HG02623 (cell line): Measurements from ENCODE around the gene COL18A1.

Experiments
- ATAC-seq: cut with Tn5 transposase; IDR thresholded peaks from one replicate; pipeline ENCODE4 v1.9.1; 2021; ENCODE audit warnings: moderate library complexity; ENCODE audit not compliant: unreplicated experiment

Gene COL18A1

GRCh38 chr21:45411810-45412206 is 6.8 kb downstream of the COL18A1 start:
- no peak for ATAC-seq

- ATAC-seq = no peak
Observed at GRCh38 chr21:45412491-45412890, 7.5 kb downstream of the COL18A1 start.

DNA sequence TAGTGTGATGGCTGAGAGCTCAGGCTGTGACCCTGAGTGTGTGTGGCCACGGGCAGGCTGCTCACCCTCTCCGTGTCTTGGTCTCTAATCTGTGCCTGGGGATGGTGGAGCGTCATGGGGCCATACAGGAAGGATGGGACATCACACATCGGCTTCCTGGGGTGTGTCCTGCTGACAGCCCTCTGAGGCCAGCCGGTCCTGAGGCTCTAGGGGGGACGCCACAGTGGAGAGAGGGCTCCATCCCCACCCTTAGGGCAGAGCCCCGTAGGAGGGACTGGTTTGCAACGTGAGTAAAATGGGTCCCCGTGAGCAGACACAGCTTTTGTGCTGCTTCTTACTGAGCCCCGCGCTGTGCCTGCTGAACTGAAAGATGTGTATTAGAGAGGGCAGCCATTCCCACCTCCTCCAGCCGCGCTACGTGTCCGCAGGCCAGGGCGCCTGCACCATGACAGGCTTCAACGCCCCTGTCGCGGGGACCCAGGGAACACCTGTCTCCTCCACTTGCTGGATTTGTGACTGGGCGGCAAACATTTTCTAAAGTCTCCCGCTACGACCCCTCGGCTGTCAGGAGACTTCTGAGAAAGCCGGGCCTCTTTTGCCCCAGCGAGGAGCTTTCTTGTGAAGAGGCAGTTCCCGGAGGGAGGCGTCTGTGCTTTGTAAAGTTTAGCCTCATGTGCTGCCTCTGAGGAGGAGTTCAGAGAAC is 8.1 kb downstream of the COL18A1 start:
- ATAC-seq = no peak

DNA sequence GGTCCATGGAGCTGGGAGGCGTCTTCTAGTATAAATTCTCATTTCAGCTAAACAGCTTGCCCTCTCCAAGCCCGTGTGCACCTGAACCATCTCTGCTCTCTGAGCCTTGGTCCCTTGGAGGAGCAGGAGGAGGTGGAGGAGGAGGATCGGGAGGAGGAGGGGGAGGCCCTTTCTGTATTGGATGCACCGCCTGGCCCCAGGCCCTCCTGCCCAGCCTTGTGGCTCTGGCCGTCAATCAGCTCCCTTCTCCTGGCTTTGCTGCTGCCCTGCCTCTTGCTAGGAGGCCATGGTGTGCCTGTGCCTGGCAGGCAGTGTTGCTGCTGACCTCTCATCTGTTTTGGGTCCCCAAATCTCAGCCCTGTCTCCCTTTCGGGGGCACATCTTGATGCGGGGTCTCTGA is 9.0 kb downstream of the COL18A1 start:
- ATAC-seq = no peak

GRCh38 chr21:45414396-45415187 is 9.6 kb downstream of the COL18A1 start:
- ATAC-seq = no peak

GRCh38 chr21:45415188-45415942 is 10.4 kb downstream of the COL18A1 start:
- no peak for ATAC-seq

DNA sequence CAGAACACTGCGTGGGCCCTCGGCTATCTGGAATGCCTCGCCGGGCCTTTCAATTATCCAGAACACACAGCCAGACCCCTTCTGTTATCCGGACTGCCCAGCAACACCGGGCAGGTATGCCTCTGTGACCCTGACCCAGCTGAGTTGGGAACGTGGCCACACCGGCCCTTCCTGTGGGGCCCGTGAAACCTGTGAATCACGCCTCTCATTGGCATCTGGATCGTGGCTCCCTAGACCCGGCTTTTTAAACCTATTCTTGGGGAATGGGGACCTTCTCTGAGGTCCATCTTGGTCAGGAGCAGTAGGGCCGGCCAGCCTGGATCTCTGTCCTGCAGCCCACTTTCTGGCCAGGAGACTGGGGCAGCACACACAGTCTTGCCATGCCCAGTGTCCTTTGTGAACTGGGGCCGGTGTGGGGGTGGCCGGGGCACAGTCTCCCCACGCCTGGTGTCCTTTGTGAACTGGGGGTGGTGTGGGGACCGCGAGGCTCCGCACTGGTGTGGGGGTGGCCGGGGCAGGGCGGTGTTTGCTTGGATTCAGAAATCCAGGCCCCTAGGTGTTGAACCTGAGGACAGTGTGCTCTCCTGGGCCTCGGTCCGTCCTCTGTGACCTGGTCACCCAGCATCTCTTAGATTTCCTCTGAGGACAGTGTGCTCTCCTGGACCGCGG is 11.1 kb downstream of the COL18A1 start:
- no peak for ATAC-seq

DNA sequence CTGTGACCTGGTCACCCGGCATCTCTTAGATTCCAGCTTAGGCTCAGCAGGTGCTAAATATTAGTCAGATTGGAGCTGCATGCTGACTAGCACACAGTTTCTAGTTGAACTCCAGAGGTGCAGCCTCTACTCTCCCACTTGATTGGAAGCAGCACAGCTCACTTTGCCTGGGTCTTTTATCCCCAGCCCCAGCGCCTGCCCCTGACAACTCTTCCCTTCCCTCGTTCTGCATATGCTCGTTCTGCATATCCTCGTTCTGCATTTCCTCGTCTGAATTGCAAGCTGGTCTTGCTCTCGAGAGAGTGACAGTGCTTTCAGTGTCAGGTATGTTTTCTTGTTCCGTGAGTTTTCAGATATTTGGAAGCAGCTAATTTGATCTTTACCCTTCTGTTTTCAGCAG is 11.7 kb downstream of the COL18A1 start:
- ATAC-seq = no peak

DNA sequence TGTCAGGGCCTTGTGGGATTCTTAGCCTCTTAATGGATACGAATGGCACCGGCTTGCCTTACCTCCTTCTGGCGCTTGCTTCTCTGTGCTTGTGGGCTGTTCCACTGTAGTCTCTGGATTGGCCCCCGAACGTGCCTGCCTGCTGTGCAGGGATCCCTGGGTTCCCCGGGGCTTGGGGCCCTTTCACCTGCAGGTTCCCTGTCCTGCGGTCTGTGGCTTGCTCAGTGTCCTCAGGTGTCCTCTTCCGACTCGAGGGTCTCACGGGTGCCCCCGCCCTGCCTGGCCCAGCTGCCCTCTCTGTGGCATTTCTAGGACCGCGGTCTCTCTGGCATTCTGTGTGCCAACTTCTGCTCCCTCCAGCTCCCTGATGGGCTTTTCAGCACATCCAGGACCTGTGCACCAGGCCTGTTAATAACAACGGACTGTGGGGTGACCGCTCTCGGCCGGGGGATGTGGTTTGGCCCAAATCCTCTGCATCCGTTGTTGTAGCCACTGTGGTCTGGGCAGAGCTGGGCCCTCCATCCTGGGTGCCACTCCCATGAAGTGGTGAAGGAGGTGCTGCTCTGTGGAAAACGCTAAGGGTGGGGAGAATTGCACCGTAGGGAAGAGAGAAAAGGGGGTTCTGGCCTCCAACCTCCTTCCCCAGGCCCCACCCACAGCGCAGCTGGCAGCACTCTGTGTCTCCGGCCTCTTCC is 12.4 kb downstream of the COL18A1 start:
- no peak for ATAC-seq

- no peak for ATAC-seq
Observed at GRCh38 chr21:45417951-45418300, 13.0 kb downstream of the COL18A1 start.

- no peak for ATAC-seq
Observed at GRCh38 chr21:45418301-45419071, 13.5 kb downstream of the COL18A1 start.

- ATAC-seq = no peak
Observed at GRCh38 chr21:45419162-45419561, 14.2 kb downstream of the COL18A1 start.

DNA sequence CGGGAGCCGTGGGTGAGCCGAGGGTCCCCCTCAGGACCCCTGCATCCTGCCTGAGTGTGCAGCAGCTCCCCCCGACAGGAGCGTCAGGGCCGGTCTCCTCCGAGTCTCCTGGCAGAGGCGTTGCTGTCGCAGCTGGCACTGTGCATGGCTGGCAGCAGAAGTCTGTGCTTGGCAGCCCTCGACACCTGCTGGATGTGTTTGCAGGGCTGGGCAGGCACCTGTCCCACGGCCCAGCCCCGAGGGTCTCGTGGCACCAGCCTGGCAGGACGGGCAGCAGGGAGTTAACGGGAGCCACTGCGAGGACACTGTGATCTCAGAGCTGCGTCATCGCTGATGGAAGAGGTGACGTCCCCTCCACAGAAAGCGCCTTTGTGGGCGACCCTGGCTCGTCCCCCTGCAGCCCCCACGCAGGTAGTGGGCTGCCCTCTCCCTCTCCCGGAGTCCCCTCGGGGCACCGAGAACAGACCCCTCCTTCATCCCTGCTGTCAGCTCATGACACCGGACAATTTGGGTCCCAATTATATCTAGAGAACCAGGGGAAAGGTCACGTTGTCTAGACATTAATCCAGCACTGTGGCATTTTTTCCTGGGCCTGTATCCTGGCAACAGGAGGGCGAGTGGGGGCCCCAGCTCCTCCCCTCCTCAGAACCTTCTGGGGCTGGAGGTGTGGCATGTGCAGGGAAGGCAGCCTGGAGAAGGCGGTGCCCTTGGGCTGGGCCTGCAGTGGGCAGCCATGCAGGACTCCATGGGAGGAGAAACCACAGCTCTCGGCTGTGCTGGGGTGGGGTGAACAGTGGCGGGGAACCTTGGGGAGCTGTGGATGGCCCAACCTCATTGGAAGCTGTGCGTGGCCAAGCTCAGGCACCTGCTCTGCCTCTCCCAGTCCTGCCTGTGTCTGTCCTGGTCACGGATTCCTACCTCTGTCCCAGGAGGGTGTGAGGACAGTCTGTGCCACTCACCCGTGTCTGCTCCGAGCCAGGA is 15.4 kb downstream of the COL18A1 start:
- ATAC-seq = no peak

DNA sequence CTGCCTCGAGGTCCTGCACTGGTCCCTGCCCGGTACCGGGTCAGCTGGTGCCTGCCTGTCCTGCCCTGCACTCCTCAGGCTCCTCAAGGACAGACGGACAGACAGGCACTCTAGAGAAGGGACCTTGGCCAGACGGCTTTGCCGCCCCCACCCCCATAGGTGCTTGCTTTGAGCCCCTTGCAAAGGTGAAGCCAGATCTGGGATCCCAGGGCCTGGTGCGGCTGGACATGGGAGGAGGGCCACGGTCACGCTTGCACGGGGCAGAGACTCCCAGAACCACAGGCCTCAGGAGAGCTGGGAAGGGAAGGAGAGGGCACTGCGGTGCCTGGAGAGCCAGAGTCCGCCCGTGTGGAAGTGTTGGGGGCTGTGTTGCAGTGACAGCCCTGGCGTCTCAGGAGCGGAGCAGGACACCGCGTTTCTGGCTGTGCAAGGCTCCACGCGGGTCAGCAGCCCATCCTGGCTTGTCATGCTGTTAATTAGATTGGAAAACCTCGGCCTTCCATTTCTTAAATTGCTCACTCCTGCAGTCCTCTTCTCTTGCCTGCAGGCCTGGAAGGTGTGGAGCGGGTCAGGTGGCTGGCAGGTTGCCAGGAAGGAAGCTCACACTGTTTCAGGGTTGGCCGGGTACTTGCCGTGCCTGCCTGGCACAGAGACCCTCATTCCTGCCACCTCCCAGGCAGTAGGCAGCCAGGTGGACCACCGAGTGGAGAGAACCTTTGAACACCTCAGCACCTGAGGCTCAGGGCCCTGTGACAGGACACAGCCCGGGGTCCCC is 16.3 kb downstream of the COL18A1 start:
- ATAC-seq = no peak

- ATAC-seq = no peak
Observed at GRCh38 chr21:45421846-45422775, 17.1 kb downstream of the COL18A1 start.

DNA sequence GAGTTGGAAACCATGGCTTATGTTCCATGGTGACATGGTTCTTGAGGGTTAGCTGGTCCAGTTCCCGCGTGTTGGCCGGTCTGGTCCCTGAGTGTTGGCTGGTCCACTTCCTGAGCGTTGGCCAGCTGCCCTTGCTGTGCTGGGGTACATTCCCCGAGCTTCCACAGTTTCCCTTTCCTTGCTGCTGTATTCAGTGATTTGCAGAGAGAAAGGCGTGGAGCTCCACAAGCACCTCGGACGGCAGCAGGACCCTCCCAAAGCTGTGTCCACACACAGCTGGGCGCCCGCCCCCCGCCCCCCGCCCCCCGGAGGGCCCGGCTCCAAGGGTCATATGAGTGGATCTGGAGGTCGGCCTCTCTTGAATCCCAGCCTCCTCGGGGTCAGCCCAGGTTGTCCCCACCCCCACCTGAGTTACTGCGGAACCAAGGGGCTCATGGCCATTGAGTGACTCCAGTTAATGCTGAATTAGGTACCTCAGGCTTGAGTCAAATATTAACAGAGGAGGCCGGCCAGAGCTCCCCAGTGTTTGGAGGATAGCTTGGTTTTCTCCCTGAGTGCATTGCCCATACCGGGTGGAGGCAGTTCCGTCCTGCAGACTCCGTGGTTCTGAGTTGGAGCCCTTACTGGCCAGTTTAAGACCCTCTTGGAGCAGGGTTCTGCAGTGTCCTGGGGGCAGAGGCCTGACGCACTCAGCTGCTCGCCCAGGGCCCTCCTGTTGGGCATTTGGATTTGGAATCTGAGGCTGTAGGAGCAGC is 18.4 kb downstream of the COL18A1 start:
- ATAC-seq = no peak
